ENCODE data around the gene ATG5.
"Not testable (repeated sequence)": the region's sequence is repeated elsewhere in the genome, so short reads cannot be mapped to it uniquely, and the experiment has no call there.

Gene ATG5

GRCh38 chr6:106160189-106160588 lies 165.4 kb downstream of the ATG5 start:
- no peaks in the 10 kb centered on the region for H3K36me3 ChIP-seq (ENCODE audit: insufficient read depth, low read length)
- H3K27me3 ChIP-seq (ENCODE audit: insufficient read depth, low read length) = peaks cover 21% of the 10 kb centered on the region
- H3K4me3 ChIP-seq (ENCODE audit: low read length) = no peak overlapping the region
- peaks cover 7% of the 10 kb centered on the region for H3K4me1 ChIP-seq (ENCODE audit: insufficient read depth, low read length)
- H3K9me3 ChIP-seq (ENCODE audit: low read length) = peaks cover 4% of the 10 kb centered on the region
- no peak overlapping the region for H2AFZ ChIP-seq (ENCODE audit: low read depth, low read length)

GRCh38 chr6:106159531-106159940 lies 166.0 kb downstream of the ATG5 start:
- Histone ChIP-seq H3K36me3 (ENCODE audit: insufficient read depth, low read length) (no peaks in the 10 kb centered on the region), H3K9me3 (ENCODE audit: low read length) (peaks cover 4% of the 10 kb centered on the region), H3K27me3 (ENCODE audit: insufficient read depth, low read length) (peaks cover 19% of the 10 kb centered on the region), H3K4me3 (ENCODE audit: low read length) (no peak overlapping the region), H2AFZ (ENCODE audit: low read depth, low read length) (no peak overlapping the region), H3K4me1 (ENCODE audit: insufficient read depth, low read length) (peaks cover 7% of the 10 kb centered on the region)

GRCh38 chr6:106158816-106159215 lies 166.7 kb downstream of the ATG5 start:
- Histone ChIP-seq H2AFZ (ENCODE audit: low read depth, low read length) (no peak overlapping the region), H3K4me3 (ENCODE audit: low read length) (no peak overlapping the region)

GRCh38 chr6:106156863-106157262 lies 168.7 kb downstream of the ATG5 start:
- Histone ChIP-seq H3K9me3 (ENCODE audit: low read length) (peaks cover 4% of the 10 kb centered on the region), H2AFZ (ENCODE audit: low read depth, low read length) (no peak overlapping the region), H3K36me3 (ENCODE audit: insufficient read depth, low read length) (no peaks in the 10 kb centered on the region), H3K27me3 (ENCODE audit: insufficient read depth, low read length) (peaks cover 2% of the 10 kb centered on the region), H3K4me1 (ENCODE audit: insufficient read depth, low read length) (no peaks in the 10 kb centered on the region), H3K4me3 (ENCODE audit: low read length) (no peak overlapping the region)

More at GRCh38 chr6:106158816-106159215, 166.7 kb downstream of the ATG5 start:
- Histone ChIP-seq H3K9me3 (ENCODE audit: low read length) (peaks cover 4% of the 10 kb centered on the region), H3K4me1 (ENCODE audit: insufficient read depth, low read length) (peaks cover 6% of the 10 kb centered on the region), H3K27me3 (ENCODE audit: insufficient read depth, low read length) (peaks cover 13% of the 10 kb centered on the region), H3K36me3 (ENCODE audit: insufficient read depth, low read length) (no peaks in the 10 kb centered on the region)

DNA sequence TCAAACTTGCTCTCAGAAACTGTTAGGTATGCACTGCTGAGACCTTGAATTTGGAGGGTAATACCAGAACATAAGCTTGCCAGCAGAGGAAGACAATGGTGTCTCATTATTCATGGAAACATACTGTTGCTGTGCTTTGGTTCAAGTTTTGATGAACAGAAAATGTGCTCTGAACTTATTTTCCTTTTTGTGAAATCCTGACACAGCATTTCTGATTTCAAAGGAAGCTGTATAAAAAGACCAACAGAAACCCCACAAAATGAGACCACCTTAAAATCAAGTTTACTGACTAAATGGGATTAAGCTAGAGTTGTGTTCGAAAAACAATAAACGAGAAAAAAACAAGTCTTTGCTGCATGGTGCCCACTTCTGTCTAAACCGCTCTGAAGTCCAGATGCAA lies 169.1 kb downstream of the ATG5 start:
- Histone ChIP-seq H3K9me3 (ENCODE audit: low read length) (peaks cover 4% of the 10 kb centered on the region), H3K27me3 (ENCODE audit: insufficient read depth, low read length) (peaks cover 2% of the 10 kb centered on the region), H3K4me1 (ENCODE audit: insufficient read depth, low read length) (no peaks in the 10 kb centered on the region), H3K4me3 (ENCODE audit: low read length) (no peak overlapping the region), H3K36me3 (ENCODE audit: insufficient read depth, low read length) (no peaks in the 10 kb centered on the region), H2AFZ (ENCODE audit: low read depth, low read length) (no peak overlapping the region)

GRCh38 chr6:106155219-106155830 lies 170.2 kb downstream of the ATG5 start:
- no peak overlapping the region for H3K4me3 ChIP-seq (ENCODE audit: low read length)
- peaks cover 2% of the 10 kb centered on the region for H3K27me3 ChIP-seq (ENCODE audit: insufficient read depth, low read length)
- H2AFZ ChIP-seq (ENCODE audit: low read depth, low read length) = no peak overlapping the region
- H3K4me1 ChIP-seq (ENCODE audit: insufficient read depth, low read length) = no peaks in the 10 kb centered on the region
- no peaks in the 10 kb centered on the region for H3K36me3 ChIP-seq (ENCODE audit: insufficient read depth, low read length)
- H3K9me3 ChIP-seq (ENCODE audit: low read length) = no peaks in the 10 kb centered on the region

DNA sequence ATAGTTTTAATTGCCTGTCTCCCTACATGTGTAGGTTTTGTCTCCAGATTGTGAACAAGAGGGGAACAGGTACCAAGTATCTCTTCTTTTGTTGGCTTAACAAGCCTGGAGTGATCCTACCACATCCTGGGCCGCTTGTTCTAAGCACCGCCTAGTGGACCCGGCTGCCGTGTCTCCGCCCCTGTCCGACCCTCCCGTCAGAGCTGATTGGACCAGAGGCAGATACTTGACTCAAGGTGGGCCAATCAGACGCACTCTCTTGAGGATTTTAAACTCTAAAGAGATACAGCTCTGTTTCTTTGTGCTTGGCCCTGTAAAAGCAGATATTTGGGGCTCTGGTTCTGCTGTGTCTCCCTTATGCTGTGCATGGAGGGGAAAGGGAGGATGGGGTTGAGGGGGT lies 171.2 kb downstream of the ATG5 start:
- H3K36me3 ChIP-seq (ENCODE audit: insufficient read depth, low read length) = no peaks in the 10 kb centered on the region

GRCh38 chr6:106152952-106153351 lies 172.6 kb downstream of the ATG5 start:
- no peaks in the 10 kb centered on the region for H3K9me3 ChIP-seq (ENCODE audit: low read length)

More for the DNA sequence above, 171.2 kb downstream of the ATG5 start:
- H3K9me3 ChIP-seq (ENCODE audit: low read length) = no peaks in the 10 kb centered on the region
- H3K4me3 ChIP-seq (ENCODE audit: low read length) = no peak overlapping the region
- no peak overlapping the region for H2AFZ ChIP-seq (ENCODE audit: low read depth, low read length)
- H3K27me3 ChIP-seq (ENCODE audit: insufficient read depth, low read length) = peaks cover 2% of the 10 kb centered on the region
- no peaks in the 10 kb centered on the region for H3K4me1 ChIP-seq (ENCODE audit: insufficient read depth, low read length)

GRCh38 chr6:106152476-106152875 lies 173.1 kb downstream of the ATG5 start:
- not testable (repeated sequence) for H3K4me1 ChIP-seq (ENCODE audit: insufficient read depth, low read length); H3K36me3 ChIP-seq (ENCODE audit: insufficient read depth, low read length); H3K27me3 ChIP-seq (ENCODE audit: insufficient read depth, low read length); H3K9me3 ChIP-seq (ENCODE audit: low read length); H3K4me3 ChIP-seq (ENCODE audit: low read length); H2AFZ ChIP-seq (ENCODE audit: low read depth, low read length)

More at GRCh38 chr6:106152952-106153351, 172.6 kb downstream of the ATG5 start:
- H2AFZ ChIP-seq (ENCODE audit: low read depth, low read length) = no peak overlapping the region
- H3K27me3 ChIP-seq (ENCODE audit: insufficient read depth, low read length) = peaks cover 2% of the 10 kb centered on the region
- no peak overlapping the region for H3K4me3 ChIP-seq (ENCODE audit: low read length)
- H3K4me1 ChIP-seq (ENCODE audit: insufficient read depth, low read length) = no peaks in the 10 kb centered on the region
- no peaks in the 10 kb centered on the region for H3K36me3 ChIP-seq (ENCODE audit: insufficient read depth, low read length)

- Histone ChIP-seq H2AFZ (ENCODE audit: low read depth, low read length) (no peak overlapping the region), H3K9me3 (ENCODE audit: low read length) (no peaks in the 10 kb centered on the region), H3K4me1 (ENCODE audit: insufficient read depth, low read length) (no peaks in the 10 kb centered on the region), H3K27me3 (ENCODE audit: insufficient read depth, low read length) (peaks cover 15% of the 10 kb centered on the region), H3K4me3 (ENCODE audit: low read length) (no peak overlapping the region), H3K36me3 (ENCODE audit: insufficient read depth, low read length) (no peaks in the 10 kb centered on the region)
Measured at GRCh38 chr6:106149472-106150069, 176.0 kb downstream of the ATG5 start.

DNA sequence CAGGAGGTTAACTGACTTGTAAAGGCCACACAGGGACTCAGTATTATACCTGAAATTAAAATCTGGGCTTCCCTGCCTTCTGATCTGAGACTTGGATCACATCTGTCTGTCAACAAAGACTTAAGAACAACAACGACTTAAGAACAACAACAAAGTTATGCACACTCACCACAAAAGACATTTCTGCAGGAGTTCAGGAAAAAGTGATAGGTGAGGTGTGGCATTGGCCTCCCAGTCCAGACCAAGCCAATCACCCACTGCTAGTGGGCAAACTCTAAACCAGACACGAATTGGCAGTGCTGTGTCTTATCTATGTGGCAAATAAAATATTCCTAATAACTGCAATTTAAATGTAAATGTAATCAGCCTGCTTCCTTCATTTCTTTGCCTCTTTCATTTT lies 178.1 kb downstream of the ATG5 start:
- peaks cover 26% of the 10 kb centered on the region for H3K27me3 ChIP-seq (ENCODE audit: insufficient read depth, low read length)
- no peak overlapping the region for H2AFZ ChIP-seq (ENCODE audit: low read depth, low read length)
- no peaks in the 10 kb centered on the region for H3K9me3 ChIP-seq (ENCODE audit: low read length)
- H3K4me1 ChIP-seq (ENCODE audit: insufficient read depth, low read length) = no peaks in the 10 kb centered on the region
- H3K4me3 ChIP-seq (ENCODE audit: low read length) = no peak overlapping the region
- no peaks in the 10 kb centered on the region for H3K36me3 ChIP-seq (ENCODE audit: insufficient read depth, low read length)

GRCh38 chr6:106146852-106147351 lies 178.7 kb downstream of the ATG5 start:
- no peak overlapping the region for H2AFZ ChIP-seq (ENCODE audit: low read depth, low read length)
- no peaks in the 10 kb centered on the region for H3K4me1 ChIP-seq (ENCODE audit: insufficient read depth, low read length)
- H3K36me3 ChIP-seq (ENCODE audit: insufficient read depth, low read length) = no peaks in the 10 kb centered on the region
- peaks cover 28% of the 10 kb centered on the region for H3K27me3 ChIP-seq (ENCODE audit: insufficient read depth, low read length)
- no peaks in the 10 kb centered on the region for H3K9me3 ChIP-seq (ENCODE audit: low read length)
- H3K4me3 ChIP-seq (ENCODE audit: low read length) = no peak overlapping the region

DNA sequence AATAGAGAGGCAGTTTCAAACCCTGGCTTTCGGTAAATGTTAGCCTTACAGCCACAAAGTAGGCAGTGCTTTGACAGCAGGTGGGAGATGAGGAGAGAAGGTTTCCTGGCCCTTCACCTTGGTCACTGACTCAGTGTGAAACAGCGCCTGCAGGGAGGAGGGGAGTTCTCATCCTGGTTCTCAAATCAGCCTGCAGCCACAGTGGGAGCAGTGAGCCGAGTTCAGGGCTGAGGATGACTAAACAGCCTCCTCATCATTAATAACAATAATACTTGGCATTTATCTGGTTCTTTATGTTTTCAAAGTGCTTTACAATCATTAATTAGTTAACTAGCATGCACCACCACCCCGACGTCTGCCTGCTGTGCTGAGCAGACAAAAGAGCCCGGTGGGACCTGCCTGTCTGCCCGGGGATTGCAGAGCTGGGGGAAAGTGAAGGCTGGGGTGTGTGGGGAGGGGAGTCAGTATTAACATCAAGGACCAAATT lies 179.8 kb downstream of the ATG5 start:
- Histone ChIP-seq H2AFZ (ENCODE audit: low read depth, low read length) (no peak overlapping the region), H3K4me1 (ENCODE audit: insufficient read depth, low read length) (no peaks in the 10 kb centered on the region), H3K36me3 (ENCODE audit: insufficient read depth, low read length) (no peaks in the 10 kb centered on the region), H3K27me3 (ENCODE audit: insufficient read depth, low read length) (peaks cover 28% of the 10 kb centered on the region), H3K9me3 (ENCODE audit: low read length) (no peaks in the 10 kb centered on the region), H3K4me3 (ENCODE audit: low read length) (no peak overlapping the region)
